ENCODE data around the gene TRNT1.

- TF ChIP-seq CTCF (IDR thresholded peaks at IDR 0.05; ENCODE audit: low read depth, low read length, poor library complexity, severe bottlenecking) (no peak), EZH2phosphoT487 (IDR thresholded peaks at IDR 0.05; ENCODE audit: borderline replicate concordance, low read length) (no peak)
Observed at GRCh38 chr3:3082234-3082924, 44.4 kb upstream of the TRNT1 start.
